WERI-Rb-1 (cell line): Measurements from ENCODE around the gene BAZ2B.

Source experiments
- DNase-seq: peaks from one replicate; pipeline ENCODE4 v3.0.0-alpha.2; 2020
- H3K27ac ChIP-seq: fragments of 250-450 bp; sonication (Bioruptor Pico); 2 replicates; pipeline ENCODE4 v1.5.1; 2020; ENCODE audit warnings: mild to moderate bottlenecking, moderate library complexity
- H3K27me3 ChIP-seq: fragments of 250-450 bp; sonication (Bioruptor Pico); 2 replicates; pipeline ENCODE4 v1.5.1; 2021; ENCODE audit warnings: mild to moderate bottlenecking, low read depth, moderate library complexity; ENCODE audit not compliant: insufficient read depth, severe bottlenecking
- H3K36me3 ChIP-seq: fragments of 250-450 bp; sonication (Bioruptor Pico); 2 replicates; pipeline ENCODE4 v1.5.1; 2020; ENCODE audit warnings: mild to moderate bottlenecking, moderate library complexity
- H3K4me3 ChIP-seq: 2 replicates; pipeline ENCODE4 v1.5.1; 2011; ENCODE audit warnings: low read depth, mild to moderate bottlenecking, control low read depth, low read length
- H3K9me3 ChIP-seq: fragments of 250-450 bp; sonication (Bioruptor Pico); 2 replicates; pipeline ENCODE4 v1.5.1; 2021; ENCODE audit warnings: mild to moderate bottlenecking, moderate library complexity; ENCODE audit not compliant: severe bottlenecking
- CTCF ChIP-seq: IDR thresholded peaks from 2 replicates; pipeline ENCODE4 v1.5.1; 2011; ENCODE audit warnings: low read depth, mild to moderate bottlenecking, control low read depth, inconsistent platforms, low read length

The BAZ2B gene

GRCh38 chr2:159468257-159468656 is 148.1 kb downstream of the BAZ2B start:
- Histone ChIP-seq H3K27me3 (no peaks in the 10 kb centered on the region), H3K27ac (no peak overlapping the region), H3K4me3 (no peak overlapping the region), H3K9me3 (no peaks in the 10 kb centered on the region), H3K36me3 (peaks cover 11% of the 10 kb centered on the region)
- no peak for TF ChIP-seq CTCF
- DNase-seq: no peak

- Histone ChIP-seq H3K4me3 (no peak overlapping the region), H3K36me3 (peaks cover 16% of the 10 kb centered on the region), H3K9me3 (no peaks in the 10 kb centered on the region), H3K27me3 (no peaks in the 10 kb centered on the region), H3K27ac (no peak overlapping the region)
- no peak for TF ChIP-seq CTCF
- no peak for DNase-seq
These were observed 153.4 kb downstream of the BAZ2B start for GRCh38 chr2:159462961-159463360.

GRCh38 chr2:159462201-159462785 is 154.1 kb downstream of the BAZ2B start:
- no peak overlapping the region for H3K4me3 ChIP-seq
- H3K27me3 ChIP-seq: no peaks in the 10 kb centered on the region
- H3K27ac ChIP-seq: no peak overlapping the region
- no peak for DNase-seq
- no peaks in the 10 kb centered on the region for H3K9me3 ChIP-seq
- no peak for TF ChIP-seq CTCF
- H3K36me3 ChIP-seq: peaks cover 16% of the 10 kb centered on the region

GRCh38 chr2:159461076-159461475 is 155.3 kb downstream of the BAZ2B start:
- no peaks in the 10 kb centered on the region for H3K9me3 ChIP-seq
- H3K27ac ChIP-seq: no peak overlapping the region
- no peak for DNase-seq
- no peak overlapping the region for H3K4me3 ChIP-seq
- TF ChIP-seq CTCF: no peak
- H3K36me3 ChIP-seq: peaks cover 16% of the 10 kb centered on the region
- no peaks in the 10 kb centered on the region for H3K27me3 ChIP-seq

DNA sequence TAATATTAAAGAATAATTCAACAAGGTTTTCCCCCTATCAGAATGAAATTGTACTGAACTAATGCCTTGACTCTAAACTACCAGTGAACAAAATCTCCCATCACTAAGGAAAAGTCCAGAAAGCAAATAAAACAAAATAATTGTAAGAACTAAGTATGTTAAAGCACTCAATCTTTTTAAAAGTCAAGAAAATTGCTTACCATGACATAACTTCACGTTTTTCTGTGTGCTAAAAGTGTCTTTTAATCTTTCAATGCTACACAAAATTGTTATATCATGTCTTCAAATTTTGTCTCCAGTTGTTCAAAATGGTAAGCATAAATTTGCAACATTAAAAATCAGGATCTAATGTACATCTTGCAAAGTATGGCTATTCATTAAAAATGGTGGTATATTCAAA is 156.1 kb downstream of the BAZ2B start:
- no peak for TF ChIP-seq CTCF
- H3K9me3 ChIP-seq: no peaks in the 10 kb centered on the region
- H3K27me3 ChIP-seq: no peaks in the 10 kb centered on the region
- peaks cover 16% of the 10 kb centered on the region for H3K36me3 ChIP-seq
- H3K27ac ChIP-seq: no peak overlapping the region
- no peak overlapping the region for H3K4me3 ChIP-seq
- no peak for DNase-seq

DNA sequence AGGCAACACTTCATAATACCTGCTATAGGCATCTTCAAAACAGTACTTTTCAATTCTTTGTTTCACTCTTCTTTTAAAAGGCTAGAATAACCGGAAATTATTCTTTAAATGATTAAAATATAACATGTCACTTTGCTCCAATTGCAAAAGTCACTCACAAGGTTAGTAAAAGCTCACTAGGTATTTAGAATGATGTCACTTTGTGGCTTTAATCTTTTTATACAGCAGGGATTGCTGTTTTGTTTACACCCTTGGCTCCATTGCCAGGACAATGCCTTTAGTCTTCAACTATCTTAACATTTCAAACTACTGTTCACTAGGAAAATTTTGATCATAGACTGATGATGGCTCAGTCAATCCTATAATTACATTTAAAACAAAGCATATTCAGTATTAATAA is 157.1 kb downstream of the BAZ2B start:
- H3K9me3 ChIP-seq: no peaks in the 10 kb centered on the region
- no peaks in the 10 kb centered on the region for H3K27me3 ChIP-seq
- no peak overlapping the region for H3K27ac ChIP-seq
- TF ChIP-seq CTCF: no peak
- no peak for DNase-seq
- H3K4me3 ChIP-seq: no peak overlapping the region
- peaks cover 10% of the 10 kb centered on the region for H3K36me3 ChIP-seq
